GM12878 (cell line): ENCODE measurements around the gene SPOP.
"Not testable (repeated sequence)": the region's sequence is repeated elsewhere in the genome, so short reads cannot be mapped to it uniquely, and the experiment has no call there.

ENCODE experiments used
- CHD2 ChIP-seq: IDR thresholded peaks from 2 replicates; pipeline ENCODE4 v1.6.1; 2011; ENCODE audit warnings: low read depth, low read length, improper control_type of control experiment, borderline replicate concordance
- KDM1A ChIP-seq: fragments of 200-600 bp; sonication (generic); IDR thresholded peaks from 2 replicates; pipeline ENCODE4 v1.6.1; 2016; ENCODE audit warnings: borderline replicate concordance

- TF ChIP-seq KDM1A, CHD2: not testable (repeated sequence)
Measured at GRCh38 chr17:49724552-49724951, 46.7 kb upstream of the SPOP start.
